GM12878 (cell line): ENCODE results near the gene MTFR2. TPM values are rescaled to one million over a fixed set of nuclear protein-coding genes. Genes with fewer than 3 reads are reported as not detected.
A peak's percentile ranks its signal among the peaks of the same experiment; 100 is the strongest.

Experiments used
- BMI1 ChIP-seq: fragments of 450-650 bp; IDR thresholded peaks from 2 replicates; pipeline ENCODE4 v1.6.1; 2016; ENCODE audit warnings: mild to moderate bottlenecking, moderate library complexity, borderline replicate concordance
- BRCA1 ChIP-seq: IDR thresholded peaks from 2 replicates; pipeline ENCODE4 v1.6.1; 2011; ENCODE audit warnings: low read depth, low read length, improper control_type of control experiment
- CBX5 ChIP-seq: sonication (generic); IDR thresholded peaks from 2 replicates; pipeline ENCODE4 v1.6.1; 2016; ENCODE audit warnings: low read depth, moderate library complexity, mild to moderate bottlenecking, inconsistent platforms
- CEBPB ChIP-seq, 2 experiments: fragments of 150-350 bp in 1 of 2; IDR thresholded peaks; 2 replicates each; pipeline ENCODE4 v1.6.1; 2012 to 2014; ENCODE audit warnings: low read depth in 2 of 2, low read length in 2 of 2, borderline replicate concordance in 1 of 2, inconsistent platforms in 1 of 2
- CHD2 ChIP-seq: IDR thresholded peaks from 2 replicates; pipeline ENCODE4 v1.6.1; 2011; ENCODE audit warnings: low read depth, low read length, improper control_type of control experiment, borderline replicate concordance
- MYC ChIP-seq: IDR thresholded peaks from 2 replicates; pipeline ENCODE4 v1.6.1; 2011; ENCODE audit warnings: mild to moderate bottlenecking, low read length, moderate library complexity, inconsistent platforms; ENCODE audit not compliant: insufficient read depth, insufficient replicate concordance, insufficient read length, severe bottlenecking
- NFYA ChIP-seq: IDR thresholded peaks from 2 replicates; pipeline ENCODE4 v1.6.1; 2011; ENCODE audit warnings: low read depth, mild to moderate bottlenecking, low read length, improper control_type of control experiment, borderline replicate concordance
- PAX8 ChIP-seq: fragments of 450-650 bp; IDR thresholded peaks from 2 replicates; pipeline ENCODE4 v1.6.1; 2017; ENCODE audit warnings: mild to moderate bottlenecking, moderate library complexity
- POU2F2 ChIP-seq: IDR thresholded peaks from 3 replicates; pipeline ENCODE4 v1.6.1; 2011; ENCODE audit warnings: low read depth, mild to moderate bottlenecking, low read length, borderline replicate concordance
- RB1 ChIP-seq: fragments of 450-650 bp; formaldehyde crosslinking; IDR thresholded peaks from 2 replicates; pipeline ENCODE4 v1.6.1; 2017; ENCODE audit warnings: mild to moderate bottlenecking, borderline replicate concordance
- RCOR1 ChIP-seq: conservative IDR thresholded peaks from 2 replicates; pipeline ENCODE4 v1.6.1; 2012; ENCODE audit warnings: low read depth, low read length, improper control_type of control experiment
- RUNX3 ChIP-seq: IDR thresholded peaks from 2 replicates; pipeline ENCODE4 v1.6.1; 2012; ENCODE audit warnings: low read length, inconsistent platforms
- SKIL ChIP-seq: fragments of 450-650 bp; IDR thresholded peaks from 2 replicates; pipeline ENCODE4 v1.6.1; 2017; ENCODE audit warnings: mild to moderate bottlenecking, low read depth, inconsistent platforms; ENCODE audit not compliant: poor library complexity, severe bottlenecking
- SREBF2 ChIP-seq: IDR thresholded peaks from 2 replicates; pipeline ENCODE4 v1.6.1; 2012; ENCODE audit warnings: mild to moderate bottlenecking, low read length
- TCF7 ChIP-seq: IDR thresholded peaks from 2 replicates; pipeline ENCODE4 v1.6.1; 2014; ENCODE audit warnings: antibody characterized with exemption, borderline replicate concordance
- USF1 ChIP-seq: IDR thresholded peaks from 2 replicates; pipeline ENCODE4 v1.6.1; 2011; ENCODE audit warnings: borderline replicate concordance, low read depth, mild to moderate bottlenecking, moderate library complexity, mixed read lengths, low read length; ENCODE audit not compliant: insufficient read depth; ENCODE audit errors: extremely low read length
- ZBTB40 ChIP-seq: fragments of 450-650 bp; IDR thresholded peaks from 2 replicates; pipeline ENCODE4 v1.6.1; 2016; ENCODE audit warnings: mild to moderate bottlenecking, moderate library complexity, borderline replicate concordance
- polyA plus RNA-seq, 11 experiments: library from polyadenylated mRNA; depleted of rRNA in 4 of 11; unstranded in 6 of 11; stranded (reverse) in 5 of 11; fragments of >200 nt; fragmentation: Nextera tagmentation in 4 of 11; fragmentation: Illumina TruSeq in 1 of 11; extraction: Ambion mirVana in 4 of 11; extraction: Trizol in 1 of 11; gene quantifications; 1 replicate in 1 of 11; 2 replicates in 10 of 11; pipeline versions ENCODE4 v1.2.1 to v1.2.3, GENCODE V29; 2011 to 2016; ENCODE audit warnings: inconsistent platforms in 2 of 11, missing spikeins in 2 of 11, low read depth in 1 of 11
- total RNA-seq, 4 experiments: library from RNA; depleted of rRNA in 3 of 4; stranded (reverse); fragments of >200 nt in 3 of 4; fragmentation: Illumina TruSeq in 1 of 4; extraction: Trizol in 1 of 4; gene quantifications; 2 replicates each; pipeline versions ENCODE4 v1.2.1 to v1.2.3, GENCODE V29; 2013 to 2021
- TF ChIP-seq, protein P1 (sequence below): IDR thresholded peaks from 2 replicates; pipeline ENCODE4 v1.6.1; 2012; ENCODE audit warnings: low read depth, low read length, improper control_type of control experiment
- TF ChIP-seq, protein P2 (sequence below): IDR thresholded peaks from 2 replicates; pipeline ENCODE4 v1.6.1; 2011; ENCODE audit warnings: low read depth, low read length, improper control_type of control experiment, borderline replicate concordance

Gene MTFR2
- total and polyA plus RNA-seq, 10 of the 15 experiments (the other 5 are each of a cell fraction or from before 2014, with no cell fraction given): 7.3 to 33.5 (median 25.3) TPM

- TF ChIP-seq ZBTB40 (peak; percentile 78; the same call in 1 of the 2 replicates), MYC (no peak), USF1 (no peak), CEBPB (IDR thresholded peaks at IDR 0.05; ENCODE audit: borderline replicate concordance in 1 of 2, low read depth in 2 of 2, low read length in 2 of 2) (no peak; a peak in 1 of 4 replicates), BRCA1 (peak; percentile 77), CHD2 (peak; percentile 99), RB1 (peak; percentile 50; the same call in 1 of the 2 replicates), RUNX3 (peak; percentile 83), SKIL (no peak), SREBF2 (no peak), RCOR1 (peak; percentile 84; the same call in 1 of the 2 replicates), CBX5 (peak; percentile 30; the same call in 1 of the 2 replicates), POU2F2 (peak; percentile 65; the same call in 1 of the 3 replicates), TCF7 (no peak), NFYA (no peak), BMI1 (no peak), PAX8 (peak; percentile 88)
- TF ChIP-seq, protein P1, sequence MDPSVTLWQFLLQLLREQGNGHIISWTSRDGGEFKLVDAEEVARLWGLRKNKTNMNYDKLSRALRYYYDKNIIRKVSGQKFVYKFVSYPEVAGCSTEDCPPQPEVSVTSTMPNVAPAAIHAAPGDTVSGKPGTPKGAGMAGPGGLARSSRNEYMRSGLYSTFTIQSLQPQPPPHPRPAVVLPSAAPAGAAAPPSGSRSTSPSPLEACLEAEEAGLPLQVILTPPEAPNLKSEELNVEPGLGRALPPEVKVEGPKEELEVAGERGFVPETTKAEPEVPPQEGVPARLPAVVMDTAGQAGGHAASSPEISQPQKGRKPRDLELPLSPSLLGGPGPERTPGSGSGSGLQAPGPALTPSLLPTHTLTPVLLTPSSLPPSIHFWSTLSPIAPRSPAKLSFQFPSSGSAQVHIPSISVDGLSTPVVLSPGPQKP: no peak; the same call in 1 of the 2 replicates
- TF ChIP-seq, protein P2, sequence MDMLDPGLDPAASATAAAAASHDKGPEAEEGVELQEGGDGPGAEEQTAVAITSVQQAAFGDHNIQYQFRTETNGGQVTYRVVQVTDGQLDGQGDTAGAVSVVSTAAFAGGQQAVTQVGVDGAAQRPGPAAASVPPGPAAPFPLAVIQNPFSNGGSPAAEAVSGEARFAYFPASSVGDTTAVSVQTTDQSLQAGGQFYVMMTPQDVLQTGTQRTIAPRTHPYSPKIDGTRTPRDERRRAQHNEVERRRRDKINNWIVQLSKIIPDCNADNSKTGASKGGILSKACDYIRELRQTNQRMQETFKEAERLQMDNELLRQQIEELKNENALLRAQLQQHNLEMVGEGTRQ: no peak; the same call in 1 of the 2 replicates
Measured at GRCh38 chr6:136289579-136290409, 39.7 kb upstream of the MTFR2 start, which contains the start of gene BCLAF1 (continued).
